WTC11 (cell line): ENCODE results near the gene AK8. TPM values are rescaled to one million over a fixed set of nuclear protein-coding genes. Genes with fewer than 3 reads are reported as not detected.

Experiments
- ATAC-seq: fragments of 200-7000 bp; cut with Tn5 transposase; 2 replicates; pipeline ENCODE4 v1.10.0; 2021; ENCODE audit warnings: mild to moderate bottlenecking, moderate library complexity
- CTCF ChIA-PET: fragments of 300-600 bp; sonication (Branson Sonifier 250); formaldehyde crosslinking; loops from one replicate; lab custom pipeline; 2021; ENCODE audit warnings: antibody characterized with exemption; lab: Charles Lee
- POLR2A ChIA-PET: fragments of 350-600 bp; sonication (Branson Sonifier 250); formaldehyde crosslinking; loops from one replicate; lab custom pipeline; 2021; ENCODE audit warnings: antibody characterized with exemption; lab: Charles Lee
- DNase-seq: peaks from one replicate; pipeline ENCODE4 v3.0.0; 2021; ENCODE audit warnings: low spot score
- H3K27ac Mint-ChIP-seq: 2 replicates; pipeline ENCODE4 v1.8.0; 2021; ENCODE audit warnings: mixed read lengths
- H3K27me3 Mint-ChIP-seq: 2 replicates; pipeline ENCODE4 v1.8.0; 2021; ENCODE audit warnings: low read depth, mild to moderate bottlenecking, moderate library complexity, mixed read lengths
- H3K36me3 Mint-ChIP-seq: 2 replicates; pipeline ENCODE4 v1.8.0; 2021; ENCODE audit warnings: mixed read lengths
- H3K4me1 Mint-ChIP-seq: 2 replicates; pipeline ENCODE4 v1.8.0; 2022; ENCODE audit warnings: mixed read lengths
- H3K4me3 Mint-ChIP-seq: 2 replicates; pipeline ENCODE4 v1.8.0; 2021; ENCODE audit warnings: mild to moderate bottlenecking, moderate library complexity, mixed read lengths
- H3K9me3 Mint-ChIP-seq: 2 replicates; pipeline ENCODE4 v1.8.0; 2021; ENCODE audit warnings: mixed read lengths
- ARID4B ChIP-seq: sonication (generic); formaldehyde crosslinking; IDR thresholded peaks from 2 replicates; pipeline ENCODE4 v1.8.0; 2023; ENCODE audit warnings: missing genetic modification reagents, mild to moderate bottlenecking, borderline replicate concordance
- ATF1 ChIP-seq: sonication (generic); formaldehyde crosslinking; IDR thresholded peaks from 2 replicates; pipeline ENCODE4 v1.8.1; 2023; ENCODE audit warnings: mild to moderate bottlenecking, moderate library complexity, missing genetic modification reagents
- ATF3 ChIP-seq: sonication (generic); formaldehyde crosslinking; conservative IDR thresholded peaks from 2 replicates; pipeline ENCODE4 v1.8.1; 2022; ENCODE audit warnings: mild to moderate bottlenecking, missing genetic modification reagents
- ATF6 ChIP-seq: sonication (generic); formaldehyde crosslinking; IDR thresholded peaks from 2 replicates; pipeline ENCODE4 v1.8.1; 2023; ENCODE audit warnings: mild to moderate bottlenecking, missing genetic modification reagents
- CBFB ChIP-seq: sonication (generic); formaldehyde crosslinking; IDR thresholded peaks from 2 replicates; pipeline ENCODE4 v1.8.1; 2022; ENCODE audit warnings: mild to moderate bottlenecking, low read depth, missing genetic modification reagents
- MAX ChIP-seq: sonication (generic); formaldehyde crosslinking; IDR thresholded peaks from 2 replicates; pipeline ENCODE4 v1.8.0; 2022; ENCODE audit warnings: mild to moderate bottlenecking, missing genetic modification reagents
- MXD4 ChIP-seq: fragments of 250-450 bp; sonication (Bioruptor Pico); IDR thresholded peaks from 2 replicates; pipeline ENCODE4 v1.8.0; 2021; ENCODE audit warnings: mild to moderate bottlenecking, moderate library complexity, borderline replicate concordance
- NR1H2 ChIP-seq: sonication (generic); formaldehyde crosslinking; IDR thresholded peaks from 2 replicates; pipeline ENCODE4 v1.9.0; 2021; ENCODE audit warnings: mild to moderate bottlenecking, moderate library complexity, missing genetic modification reagents
- NR3C1 ChIP-seq: sonication (generic); formaldehyde crosslinking; conservative IDR thresholded peaks from 2 replicates; pipeline ENCODE4 v1.8.1; 2023; ENCODE audit warnings: low read depth, mild to moderate bottlenecking, missing genetic modification reagents
- PRRX2 ChIP-seq: fragments of 250-450 bp; sonication (Bioruptor Pico); IDR thresholded peaks from 2 replicates; pipeline ENCODE4 v1.8.0; 2021; ENCODE audit warnings: mild to moderate bottlenecking
- STAT6 ChIP-seq: sonication (generic); formaldehyde crosslinking; conservative IDR thresholded peaks from 2 replicates; pipeline ENCODE4 v1.8.1; 2023; ENCODE audit warnings: mild to moderate bottlenecking, low read depth, missing genetic modification reagents, moderate library complexity
- TEAD1 ChIP-seq: sonication (generic); formaldehyde crosslinking; IDR thresholded peaks from 2 replicates; pipeline ENCODE4 v1.8.0; 2022; ENCODE audit warnings: mild to moderate bottlenecking, missing genetic modification reagents
- USF2 ChIP-seq: sonication (generic); formaldehyde crosslinking; IDR thresholded peaks from 2 replicates; pipeline ENCODE4 v1.8.1; 2023; ENCODE audit warnings: mild to moderate bottlenecking, missing genetic modification reagents, moderate library complexity
- ZNF121 ChIP-seq: sonication (generic); formaldehyde crosslinking; IDR thresholded peaks from 2 replicates; pipeline ENCODE4 v1.8.0; 2023; ENCODE audit warnings: missing genetic modification reagents
- ZNF219 ChIP-seq: sonication (generic); formaldehyde crosslinking; IDR thresholded peaks from 2 replicates; pipeline ENCODE4 v1.8.0; 2023; ENCODE audit warnings: missing genetic modification reagents, mild to moderate bottlenecking, borderline replicate concordance
- ZNF232 ChIP-seq: sonication (generic); formaldehyde crosslinking; IDR thresholded peaks from 2 replicates; pipeline ENCODE4 v1.8.0; 2022; ENCODE audit warnings: mild to moderate bottlenecking, missing genetic modification reagents
- ZNF396 ChIP-seq: fragments of 250-450 bp; sonication (Bioruptor Pico); IDR thresholded peaks from 2 replicates; pipeline ENCODE4 v1.8.0; 2021; ENCODE audit warnings: mild to moderate bottlenecking, moderate library complexity, borderline replicate concordance
- ZNF671 ChIP-seq: fragments of 250-450 bp; sonication (Bioruptor Pico); IDR thresholded peaks from 2 replicates; pipeline ENCODE4 v1.8.0; 2021; ENCODE audit warnings: mild to moderate bottlenecking
- total RNA-seq: library from RNA; stranded (reverse); gene quantifications from 3 replicates; pipeline ENCODE4 v1.2.3, GENCODE V29; 2021

The AK8 gene
- total RNA-seq, 1 experiment from 2014 or later = 0.48 TPM

- TF ChIP-seq ARID4B = no peak
- TF ChIP-seq TEAD1 = no peak
- no peak for TF ChIP-seq ATF1 (CRISPR knock-in tag)
- TF ChIP-seq ZNF121 (CRISPR knock-in tag) = no peak
- no peak for TF ChIP-seq NR1H2 (CRISPR knock-in tag)
- TF ChIP-seq, all 79 proteins: peak for 0
These were observed 53.1 kb downstream of the AK8 start (continued) for GRCh38 chr9:132824951-132825350.

- no peak overlapping the region for H3K4me3 Mint-ChIP-seq
- H3K9me3 Mint-ChIP-seq = no peaks in the 10 kb centered on the region
- DNase-seq (no peak), ATAC-seq (no peak)
- H3K27ac Mint-ChIP-seq = no peak overlapping the region
- CTCF ChIA-PET = interaction anchor here (0.7 to 0.9 kb wide), 2 partner anchors 12 to 24 kb away, joined by 3 to 4 read pairs; no protein-coding TSS in a partner anchor
- no peaks in the 10 kb centered on the region for H3K4me1 Mint-ChIP-seq
- H3K36me3 Mint-ChIP-seq = no peaks in the 10 kb centered on the region
- no peak for TF ChIP-seq PRRX2 (CRISPR knock-in tag)
- TF ChIP-seq USF2 (CRISPR knock-in tag) = no peak
- TF ChIP-seq ATF3 (CRISPR knock-in tag) = no peak
- TF ChIP-seq CBFB (CRISPR knock-in tag) = no peak
- no peak for TF ChIP-seq ATF6 (CRISPR knock-in tag)
- TF ChIP-seq ZNF232 (CRISPR knock-in tag) = no peak
- TF ChIP-seq ZNF396 (CRISPR knock-in tag) = no peak
- TF ChIP-seq ZNF671 (CRISPR knock-in tag) = no peak
- no peak for TF ChIP-seq MXD4 (CRISPR knock-in tag)
- no peak for TF ChIP-seq ZNF219 (CRISPR knock-in tag)
- no peak for TF ChIP-seq MAX
- TF ChIP-seq NR3C1 = no peak
- no peak for TF ChIP-seq STAT6 (CRISPR knock-in tag)
- no peaks in the 10 kb centered on the region for H3K27me3 Mint-ChIP-seq
- POLR2A ChIA-PET = interaction anchor here (0.6 kb wide), 1 partner anchor 71 kb away, joined by 3 read pairs; no protein-coding TSS in a partner anchor
These were observed 53.9 kb downstream of the AK8 start for GRCh38 chr9:132824151-132824550.
